Karpas-422 (cell line): ENCODE results near the gene VPS37C. TPM values are rescaled to one million over a fixed set of nuclear protein-coding genes. Genes with fewer than 3 reads are reported as not detected.

ENCODE experiments used
- DNase-seq: peaks from one replicate; pipeline ENCODE4 v3.0.0-alpha.2; 2015
- H2AFZ ChIP-seq: fragments of 200-600 bp; sonication (generic); 2 replicates; pipeline ENCODE4 v1.6.1; 2014; ENCODE audit warnings: antibody characterized with exemption, low read length, mixed read lengths
- H3K27ac ChIP-seq: fragments of 200-600 bp; sonication (generic); 2 replicates; pipeline ENCODE4 v1.5.1; 2014; ENCODE audit warnings: mild to moderate bottlenecking, low read length, moderate library complexity
- H3K27me3 ChIP-seq: fragments of 200-600 bp; sonication (generic); 2 replicates; pipeline ENCODE4 v1.6.1; 2014; ENCODE audit warnings: low read length, mixed read lengths
- H3K36me3 ChIP-seq: fragments of 200-600 bp; sonication (generic); 2 replicates; pipeline ENCODE4 v1.6.1; 2014; ENCODE audit warnings: low read length, mixed read lengths; ENCODE audit not compliant: insufficient read depth
- H3K4me1 ChIP-seq: fragments of 200-600 bp; sonication (generic); 2 replicates; pipeline ENCODE4 v1.6.1; 2014; ENCODE audit warnings: mild to moderate bottlenecking, low read length, mixed read lengths
- H3K4me2 ChIP-seq: fragments of 200-600 bp; sonication (generic); 2 replicates; pipeline ENCODE4 v1.6.1; 2014; ENCODE audit warnings: low read length, low read depth, mild to moderate bottlenecking; ENCODE audit not compliant: poor library complexity, severe bottlenecking
- H3K4me3 ChIP-seq: fragments of 200-600 bp; sonication (generic); 2 replicates; pipeline ENCODE4 v1.5.1; 2014; ENCODE audit warnings: mild to moderate bottlenecking, antibody characterized with exemption, low read length, mixed read lengths
- H3K79me2 ChIP-seq: fragments of 200-600 bp; sonication (generic); 2 replicates; pipeline ENCODE4 v1.6.1; 2014; ENCODE audit warnings: mild to moderate bottlenecking, low read length, mixed read lengths
- H3K9ac ChIP-seq: fragments of 200-600 bp; sonication (generic); 2 replicates; pipeline ENCODE4 v1.6.0; 2014; ENCODE audit warnings: low read length
- H3K9me2 ChIP-seq: fragments of 200-600 bp; sonication (generic), shearing (Covaris generic); replicated peaks from 2 replicates; pipeline ENCODE4 v1.6.0; 2014; ENCODE audit warnings: mild to moderate bottlenecking, low read length, moderate library complexity; ENCODE audit not compliant: insufficient read depth
- H3K9me3 ChIP-seq: fragments of 300-700, 200-600 bp; sonication (generic); 2 replicates; pipeline ENCODE4 v1.6.1; 2014; ENCODE audit warnings: low read length, mixed read lengths
- H4K20me1 ChIP-seq: fragments of 200-600 bp; sonication (generic); 2 replicates; pipeline ENCODE4 v1.6.1; 2014; ENCODE audit warnings: mild to moderate bottlenecking, antibody characterized with exemption, low read length, low read depth; ENCODE audit not compliant: insufficient read depth
- total RNA-seq: library from RNA; depleted of rRNA; stranded (reverse); fragments of >200 nt; shearing (Covaris generic); gene quantifications from 2 replicates; pipeline ENCODE4 v1.2.3, GENCODE V29; 2014; ENCODE audit warnings: low replicate concordance

The VPS37C gene
- total RNA-seq, 1 experiment from 2014 or later, result 13.8 TPM

- Histone ChIP-seq H3K79me2 (peaks cover 21% of the 10 kb centered on the region), H3K36me3 (no peaks in the 10 kb centered on the region), H3K4me1 (peaks cover 25% of the 10 kb centered on the region), H3K4me2 (no peak overlapping the region), H4K20me1 (no peaks in the 10 kb centered on the region), H3K9me3 (no peaks in the 10 kb centered on the region), H3K27ac (no peak overlapping the region), H3K27me3 (no peaks in the 10 kb centered on the region), H3K9ac (no peak overlapping the region), H3K9me2 (no peaks in the 10 kb centered on the region), H3K4me3 (no peak overlapping the region), H2AFZ (no peak overlapping the region)
- no peak for DNase-seq
Observed at GRCh38 chr11:61163714-61164605, 2.7 kb upstream of the VPS37C start.

- H3K9me2 ChIP-seq, result no peaks in the 10 kb centered on the region
- no peak overlapping the region for H3K9ac ChIP-seq
- no peaks in the 10 kb centered on the region for H3K9me3 ChIP-seq
- H3K79me2 ChIP-seq, result peaks cover 30% of the 10 kb centered on the region
- H3K27ac ChIP-seq, result no peak overlapping the region
- H3K4me2 ChIP-seq, result no peak overlapping the region
- no peak overlapping the region for H3K4me3 ChIP-seq
- H3K27me3 ChIP-seq, result no peaks in the 10 kb centered on the region
- no peaks in the 10 kb centered on the region for H4K20me1 ChIP-seq
- no peak overlapping the region for H2AFZ ChIP-seq
- no peaks in the 10 kb centered on the region; the same call in 1 of the 2 replicates for H3K36me3 ChIP-seq
- H3K4me1 ChIP-seq, result peaks cover 25% of the 10 kb centered on the region
- no peak for DNase-seq
Observed at GRCh38 chr11:61163021-61163420, 1.8 kb upstream of the VPS37C start.

- peak; percentile 86 for DNase-seq
- no peaks in the 10 kb centered on the region for H4K20me1 ChIP-seq
- no peaks in the 10 kb centered on the region for H3K9me2 ChIP-seq
- peaks cover 5% of the 10 kb centered on the region for H3K36me3 ChIP-seq
- peak overlapping the region; percentile 97 for H3K4me3 ChIP-seq
- H3K4me2 ChIP-seq, result peak overlapping the region; percentile 95
- H3K27me3 ChIP-seq, result no peaks in the 10 kb centered on the region
- peak overlapping the region; percentile 84 for H3K9ac ChIP-seq
- H3K4me1 ChIP-seq, result peaks cover 22% of the 10 kb centered on the region
- H3K9me3 ChIP-seq, result no peaks in the 10 kb centered on the region
- H3K79me2 ChIP-seq, result peaks cover 37% of the 10 kb centered on the region
- peak overlapping the region; percentile 76 for H3K27ac ChIP-seq
- H2AFZ ChIP-seq, result no peak overlapping the region
Observed at GRCh38 chr11:61162092-61162941, 1.1 kb upstream of the VPS37C start.

GRCh38 chr11:61160487-61161189, 588 bp downstream of the VPS37C start:
- Histone ChIP-seq H3K4me3 (peak overlapping the region; percentile 97), H3K9ac (peak overlapping the region; percentile 84), H3K4me2 (peak overlapping the region; percentile 95), H3K36me3 (peaks cover 18% of the 10 kb centered on the region), H2AFZ (peak overlapping the region; percentile 74; the same call in 1 of the 2 replicates), H3K9me2 (no peaks in the 10 kb centered on the region), H3K9me3 (peaks cover 4% of the 10 kb centered on the region; the same call in 1 of the 2 replicates), H3K79me2 (peaks cover 54% of the 10 kb centered on the region), H3K27me3 (no peaks in the 10 kb centered on the region), H4K20me1 (no peaks in the 10 kb centered on the region), H3K4me1 (peaks cover 20% of the 10 kb centered on the region), H3K27ac (peak overlapping the region; percentile 76)
- no peak for DNase-seq

GRCh38 chr11:61158691-61159381, 2.4 kb downstream of the VPS37C start:
- Histone ChIP-seq H3K9ac (no peak overlapping the region), H3K4me3 (no peak overlapping the region), H4K20me1 (no peaks in the 10 kb centered on the region), H3K27ac (no peak overlapping the region), H3K4me2 (no peak overlapping the region), H3K79me2 (peaks cover 72% of the 10 kb centered on the region), H3K4me1 (peaks cover 20% of the 10 kb centered on the region), H3K27me3 (no peaks in the 10 kb centered on the region), H3K9me2 (no peaks in the 10 kb centered on the region), H3K36me3 (peaks cover 23% of the 10 kb centered on the region), H3K9me3 (peaks cover 9% of the 10 kb centered on the region; the same call in 1 of the 2 replicates), H2AFZ (no peak overlapping the region)
- DNase-seq, result no peak

GRCh38 chr11:61157743-61158142, 3.5 kb downstream of the VPS37C start:
- peaks cover 23% of the 10 kb centered on the region for H3K36me3 ChIP-seq
- H4K20me1 ChIP-seq, result no peaks in the 10 kb centered on the region
- H3K9me3 ChIP-seq, result peaks cover 9% of the 10 kb centered on the region; the same call in 1 of the 2 replicates
- no peak overlapping the region for H2AFZ ChIP-seq
- no peaks in the 10 kb centered on the region for H3K27me3 ChIP-seq
- peaks cover 83% of the 10 kb centered on the region for H3K79me2 ChIP-seq
- no peak overlapping the region for H3K4me3 ChIP-seq
- H3K4me1 ChIP-seq, result peaks cover 20% of the 10 kb centered on the region
- H3K9ac ChIP-seq, result no peak overlapping the region
- no peak overlapping the region for H3K27ac ChIP-seq
- peak; percentile 53 for DNase-seq
- H3K4me2 ChIP-seq, result no peak overlapping the region
- H3K9me2 ChIP-seq, result no peaks in the 10 kb centered on the region

GRCh38 chr11:61155741-61156140, 5.5 kb downstream of the VPS37C start:
- peaks cover 23% of the 10 kb centered on the region for H3K36me3 ChIP-seq
- peaks cover 97% of the 10 kb centered on the region for H3K79me2 ChIP-seq
- no peak for DNase-seq
- H3K9me2 ChIP-seq, result no peaks in the 10 kb centered on the region
- no peaks in the 10 kb centered on the region for H3K27me3 ChIP-seq
- H3K4me3 ChIP-seq, result no peak overlapping the region
- H3K4me2 ChIP-seq, result no peak overlapping the region
- peaks cover 10% of the 10 kb centered on the region for H3K4me1 ChIP-seq
- no peak overlapping the region for H2AFZ ChIP-seq
- no peaks in the 10 kb centered on the region for H4K20me1 ChIP-seq
- H3K9ac ChIP-seq, result no peak overlapping the region
- peaks cover 9% of the 10 kb centered on the region; the same call in 1 of the 2 replicates for H3K9me3 ChIP-seq
- H3K27ac ChIP-seq, result no peak overlapping the region
